ENCODE measurements around the gene PODXL.

Gene PODXL

GRCh38 chr7:131488361-131488760 lies 68.1 kb downstream of the PODXL start:
- 100% methylated on average over 2 of the region's 2 CpGs; no CpG with 5 or more reads in 1 of the 2 experiments for WGBS, 2 experiments (ENCODE audit: insufficient coverage in 2 of 2)
- peaks cover 8% of the 10 kb centered on the region for H3K4me1 ChIP-seq (ENCODE audit: control insufficient read depth, insufficient read depth, low read length, poor library complexity, severe bottlenecking)
- H3K36me3 ChIP-seq (ENCODE audit: control insufficient read depth, insufficient read depth, low read length): peaks cover 19% of the 10 kb centered on the region
- H3K9me3 ChIP-seq (ENCODE audit: control insufficient read depth, low read length): no peaks in the 10 kb centered on the region
- H3K4me3 ChIP-seq (ENCODE audit: extremely low read depth, insufficient read depth, low read length, poor library complexity, severe bottlenecking): no peak overlapping the region
- H3K27ac ChIP-seq (ENCODE audit: low read depth, low read length, severe bottlenecking): no peak overlapping the region

DNA sequence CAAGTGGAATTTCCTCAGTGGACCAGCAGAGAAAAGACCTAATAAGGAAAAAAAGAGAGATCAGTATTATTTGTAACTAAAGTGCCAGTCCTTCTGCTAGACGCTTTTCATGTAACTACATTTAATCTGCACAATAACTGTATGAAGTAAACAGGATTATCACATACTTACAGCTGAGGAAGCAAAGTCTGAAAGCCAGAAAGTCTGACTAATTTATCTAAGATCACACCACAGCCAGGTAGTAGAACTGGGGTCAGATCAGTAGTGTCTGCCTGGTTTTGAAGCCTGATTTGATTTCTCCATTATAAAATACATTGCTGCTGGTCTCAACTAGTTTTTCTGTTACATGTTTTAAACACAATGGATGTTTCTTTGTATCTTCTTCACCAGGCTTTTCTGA lies 69.2 kb downstream of the PODXL start:
- H3K27ac ChIP-seq (ENCODE audit: low read depth, low read length, severe bottlenecking): no peak overlapping the region
- no CpG with 5 or more reads among the region's 1 CpG for WGBS, 2 experiments (ENCODE audit: insufficient coverage in 2 of 2)
- H3K4me3 ChIP-seq (ENCODE audit: extremely low read depth, insufficient read depth, low read length, poor library complexity, severe bottlenecking): no peak overlapping the region
- peaks cover 21% of the 10 kb centered on the region for H3K36me3 ChIP-seq (ENCODE audit: control insufficient read depth, insufficient read depth, low read length)
- H3K9me3 ChIP-seq (ENCODE audit: control insufficient read depth, low read length): no peaks in the 10 kb centered on the region
- peaks cover 8% of the 10 kb centered on the region for H3K4me1 ChIP-seq (ENCODE audit: control insufficient read depth, insufficient read depth, low read length, poor library complexity, severe bottlenecking)

GRCh38 chr7:131486346-131486745 lies 70.1 kb downstream of the PODXL start:
- H3K27ac ChIP-seq (ENCODE audit: low read depth, low read length, severe bottlenecking): no peak overlapping the region
- no peaks in the 10 kb centered on the region for H3K9me3 ChIP-seq (ENCODE audit: control insufficient read depth, low read length)
- peaks cover 21% of the 10 kb centered on the region for H3K36me3 ChIP-seq (ENCODE audit: control insufficient read depth, insufficient read depth, low read length)
- peaks cover 10% of the 10 kb centered on the region for H3K4me1 ChIP-seq (ENCODE audit: control insufficient read depth, insufficient read depth, low read length, poor library complexity, severe bottlenecking)
- H3K4me3 ChIP-seq (ENCODE audit: extremely low read depth, insufficient read depth, low read length, poor library complexity, severe bottlenecking): no peak overlapping the region
- no CpG with 5 or more reads among the region's 2 CpGs for WGBS, 2 experiments (ENCODE audit: insufficient coverage in 2 of 2)

- 100% methylated on average over 1 of the region's 2 CpGs for WGBS, 2 experiments (ENCODE audit: insufficient coverage in 2 of 2)
- peaks cover 27% of the 10 kb centered on the region for H3K36me3 ChIP-seq (ENCODE audit: control insufficient read depth, insufficient read depth, low read length)
- no peak overlapping the region for H3K27ac ChIP-seq (ENCODE audit: low read depth, low read length, severe bottlenecking)
- no peak overlapping the region for H3K4me3 ChIP-seq (ENCODE audit: extremely low read depth, insufficient read depth, low read length, poor library complexity, severe bottlenecking)
- H3K9me3 ChIP-seq (ENCODE audit: control insufficient read depth, low read length): no peaks in the 10 kb centered on the region
- peaks cover 23% of the 10 kb centered on the region for H3K4me1 ChIP-seq (ENCODE audit: control insufficient read depth, insufficient read depth, low read length, poor library complexity, severe bottlenecking)
Measured at GRCh38 chr7:131483586-131483985, 72.8 kb downstream of the PODXL start.

DNA sequence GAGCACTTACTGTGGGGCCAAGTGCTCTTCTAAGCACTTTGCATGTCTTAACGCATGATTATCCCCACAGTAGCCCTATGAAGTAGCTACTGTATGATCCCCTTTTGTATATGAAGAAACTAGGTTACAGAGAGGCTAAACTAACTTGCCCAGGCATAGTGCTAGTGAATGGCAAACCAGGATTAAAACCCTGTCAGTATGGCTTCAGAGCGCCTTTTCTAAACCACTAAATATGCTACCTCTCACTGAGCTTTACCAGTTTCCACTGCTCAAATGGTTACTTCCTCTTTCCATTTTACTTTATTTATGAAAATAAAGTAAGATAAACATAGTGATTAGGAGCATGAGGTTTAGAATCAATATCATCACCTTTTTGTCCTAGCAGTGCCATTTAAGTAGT lies 73.6 kb downstream of the PODXL start:
- peaks cover 24% of the 10 kb centered on the region for H3K36me3 ChIP-seq (ENCODE audit: control insufficient read depth, insufficient read depth, low read length)
- 100% methylated on average over 2 of the region's 2 CpGs for WGBS, 2 experiments (ENCODE audit: insufficient coverage in 2 of 2)
- no peak overlapping the region for H3K27ac ChIP-seq (ENCODE audit: low read depth, low read length, severe bottlenecking)
- peaks cover 23% of the 10 kb centered on the region for H3K4me1 ChIP-seq (ENCODE audit: control insufficient read depth, insufficient read depth, low read length, poor library complexity, severe bottlenecking)
- H3K9me3 ChIP-seq (ENCODE audit: control insufficient read depth, low read length): no peaks in the 10 kb centered on the region
- no peak overlapping the region for H3K4me3 ChIP-seq (ENCODE audit: extremely low read depth, insufficient read depth, low read length, poor library complexity, severe bottlenecking)

- Histone ChIP-seq H3K4me3 (ENCODE audit: extremely low read depth, insufficient read depth, low read length, poor library complexity, severe bottlenecking) (no peak overlapping the region), H3K9me3 (ENCODE audit: control insufficient read depth, low read length) (no peaks in the 10 kb centered on the region), H3K4me1 (ENCODE audit: control insufficient read depth, insufficient read depth, low read length, poor library complexity, severe bottlenecking) (peaks cover 14% of the 10 kb centered on the region), H3K27ac (ENCODE audit: low read depth, low read length, severe bottlenecking) (peak overlapping the region; percentile 75), H3K36me3 (ENCODE audit: control insufficient read depth, insufficient read depth, low read length) (peaks cover 19% of the 10 kb centered on the region)
- 93 to 100% methylated on average over 2 of the region's 4 CpGs for WGBS, 2 experiments (ENCODE audit: insufficient coverage in 2 of 2)
Measured at GRCh38 chr7:131480384-131481315, 75.8 kb downstream of the PODXL start.

DNA sequence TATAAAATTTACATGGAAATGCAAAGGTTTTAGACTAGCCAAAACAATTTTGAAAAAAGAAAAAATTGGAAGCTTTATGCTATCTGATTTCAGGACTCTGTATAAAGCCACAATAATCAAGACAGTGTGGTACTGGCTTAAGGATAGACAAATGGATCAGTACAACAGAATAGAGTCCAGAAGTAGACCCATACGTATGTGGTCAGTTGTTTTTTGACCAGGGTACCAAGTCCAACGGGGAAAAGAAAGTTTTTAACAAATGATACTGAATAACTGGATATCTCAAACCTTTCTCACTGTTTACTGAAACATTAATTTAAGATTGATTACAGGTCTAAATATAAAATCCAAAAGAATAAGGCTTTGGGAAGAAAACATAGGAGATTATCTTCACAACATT lies 79.7 kb downstream of the PODXL start:
- peaks cover 29% of the 10 kb centered on the region for H3K36me3 ChIP-seq (ENCODE audit: control insufficient read depth, insufficient read depth, low read length)
- no peaks in the 10 kb centered on the region for H3K9me3 ChIP-seq (ENCODE audit: control insufficient read depth, low read length)
- no peak overlapping the region for H3K4me3 ChIP-seq (ENCODE audit: extremely low read depth, insufficient read depth, low read length, poor library complexity, severe bottlenecking)
- no peak overlapping the region for H3K27ac ChIP-seq (ENCODE audit: low read depth, low read length, severe bottlenecking)
- H3K4me1 ChIP-seq (ENCODE audit: control insufficient read depth, insufficient read depth, low read length, poor library complexity, severe bottlenecking): peaks cover 14% of the 10 kb centered on the region
- 83 to 100% methylated on average over 1 of the region's 2 CpGs for WGBS, 2 experiments (ENCODE audit: insufficient coverage in 2 of 2)

- WGBS, 2 experiments (ENCODE audit: insufficient coverage in 2 of 2): 79 to 88% methylated on average over 3 to 4 of the region's 4 CpGs
- no peak overlapping the region for H3K27ac ChIP-seq (ENCODE audit: low read depth, low read length, severe bottlenecking)
- no peaks in the 10 kb centered on the region for H3K9me3 ChIP-seq (ENCODE audit: control insufficient read depth, low read length)
- H3K36me3 ChIP-seq (ENCODE audit: control insufficient read depth, insufficient read depth, low read length): peaks cover 45% of the 10 kb centered on the region
- H3K4me1 ChIP-seq (ENCODE audit: control insufficient read depth, insufficient read depth, low read length, poor library complexity, severe bottlenecking): no peaks in the 10 kb centered on the region
- H3K4me3 ChIP-seq (ENCODE audit: extremely low read depth, insufficient read depth, low read length, poor library complexity, severe bottlenecking): no peak overlapping the region
Measured at GRCh38 chr7:131471250-131472004, 85.0 kb downstream of the PODXL start.

- no peak overlapping the region for H3K4me3 ChIP-seq (ENCODE audit: extremely low read depth, insufficient read depth, low read length, poor library complexity, severe bottlenecking)
- H3K27ac ChIP-seq (ENCODE audit: low read depth, low read length, severe bottlenecking): no peak overlapping the region
- no peaks in the 10 kb centered on the region for H3K4me1 ChIP-seq (ENCODE audit: control insufficient read depth, insufficient read depth, low read length, poor library complexity, severe bottlenecking)
- H3K9me3 ChIP-seq (ENCODE audit: control insufficient read depth, low read length): no peaks in the 10 kb centered on the region
- WGBS, 2 experiments (ENCODE audit: insufficient coverage in 2 of 2): 98% methylated on average over 4 to 5 of the region's 5 CpGs
- peaks cover 40% of the 10 kb centered on the region for H3K36me3 ChIP-seq (ENCODE audit: control insufficient read depth, insufficient read depth, low read length)
Measured at GRCh38 chr7:131467788-131468187, 88.6 kb downstream of the PODXL start.

DNA sequence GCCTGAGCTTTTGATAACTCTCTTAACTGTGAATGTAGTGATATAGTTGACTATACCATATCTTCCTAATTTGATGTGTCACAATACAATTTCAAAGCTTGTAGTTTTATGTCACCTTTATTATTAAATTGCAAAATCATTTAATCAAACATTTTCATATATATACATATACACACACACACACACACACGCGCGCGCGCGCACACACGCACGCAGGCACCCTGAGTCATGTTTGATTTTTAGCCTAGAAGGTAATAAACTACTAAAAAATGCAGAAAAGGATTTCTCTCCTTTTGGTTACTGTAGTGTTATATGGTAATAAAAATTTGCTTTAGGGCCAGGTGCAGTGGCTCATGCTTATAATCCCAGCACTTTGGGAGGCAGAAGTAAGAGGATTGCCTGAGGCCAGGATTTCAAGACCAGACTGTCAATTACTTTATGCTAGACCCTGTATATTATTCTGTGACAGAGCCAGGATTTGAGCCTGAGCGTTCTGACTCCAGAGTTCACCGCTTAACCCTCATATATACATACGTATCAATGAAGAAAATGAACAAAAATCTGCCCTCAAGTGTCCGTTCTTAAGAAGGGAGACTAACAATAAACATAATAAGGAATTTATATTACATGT lies 89.6 kb downstream of the PODXL start:
- H3K27ac ChIP-seq (ENCODE audit: low read depth, low read length, severe bottlenecking): no peak overlapping the region

More for the DNA sequence above, 89.6 kb downstream of the PODXL start:
- H3K9me3 ChIP-seq (ENCODE audit: control insufficient read depth, low read length): no peaks in the 10 kb centered on the region
- 100% methylated on average over 2 to 3 of the region's 12 CpGs for WGBS, 2 experiments (ENCODE audit: insufficient coverage in 2 of 2)
- peaks cover 45% of the 10 kb centered on the region for H3K36me3 ChIP-seq (ENCODE audit: control insufficient read depth, insufficient read depth, low read length)
- no peaks in the 10 kb centered on the region for H3K4me1 ChIP-seq (ENCODE audit: control insufficient read depth, insufficient read depth, low read length, poor library complexity, severe bottlenecking)
- H3K4me3 ChIP-seq (ENCODE audit: extremely low read depth, insufficient read depth, low read length, poor library complexity, severe bottlenecking): no peak overlapping the region
